Stimulated activated CD8-positive, alpha-beta memory T cell treated with anti-CD3 and anti-CD28 coated beads, Interleukin-12 subunit alpha, Interleukin-12 subunit beta, amount 100 ng/mL, for 24 hours (primary cell): Measurements from ENCODE around the gene WWOX.
"Not testable (repeated sequence)": the region's sequence is repeated elsewhere in the genome, so short reads cannot be mapped to it uniquely, and the experiment has no call there.

Experiments
- DNase-seq: peaks from one replicate; pipeline ENCODE4 v3.0.0-alpha.2; 2020; ENCODE audit errors: extremely low read depth

The WWOX gene

DNA sequence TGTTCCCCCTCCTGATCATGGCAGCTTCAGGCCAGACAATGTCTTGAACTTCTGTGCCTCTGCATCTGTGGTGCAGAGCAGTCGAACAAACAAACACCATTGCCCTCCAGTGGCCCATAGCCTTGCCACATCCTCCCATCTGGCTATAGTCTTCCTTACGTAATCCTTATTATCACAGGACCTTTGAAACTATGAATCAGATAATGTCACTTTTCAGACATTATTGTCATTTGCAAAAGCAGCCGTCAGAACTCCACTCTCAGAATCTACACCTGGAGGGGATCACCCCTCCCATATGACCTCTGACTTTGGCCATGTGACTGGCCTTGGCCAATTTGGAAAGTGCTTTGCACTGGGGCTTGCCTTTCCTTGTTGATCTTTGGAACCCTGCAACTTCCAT, 1113.8 kb downstream of the WWOX start:
- no peak for DNase-seq

DNA sequence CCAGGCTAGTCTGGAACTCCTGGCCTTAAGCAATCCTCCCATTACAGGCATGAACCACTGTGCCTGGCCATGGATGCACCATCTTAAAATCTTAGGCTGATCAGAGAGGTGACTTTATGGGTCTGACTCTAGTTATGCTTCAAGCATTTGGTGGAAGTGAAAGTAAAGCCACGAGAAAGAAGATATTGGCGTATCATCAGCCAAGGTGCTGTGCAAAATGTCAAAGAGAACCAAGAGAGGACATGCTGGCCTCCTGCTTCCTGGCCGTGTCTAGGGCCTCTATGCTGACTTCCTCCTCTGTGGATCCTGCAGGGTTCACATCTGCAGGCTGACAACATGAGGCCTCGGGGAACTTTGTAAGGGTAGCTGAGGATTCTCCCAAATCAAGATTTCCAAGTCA, 1115.8 kb downstream of the WWOX start:
- no peak for DNase-seq

- DNase-seq: no peak
These were observed 1118.0 kb downstream of the WWOX start for GRCh38 chr16:79217375-79218011.

DNA sequence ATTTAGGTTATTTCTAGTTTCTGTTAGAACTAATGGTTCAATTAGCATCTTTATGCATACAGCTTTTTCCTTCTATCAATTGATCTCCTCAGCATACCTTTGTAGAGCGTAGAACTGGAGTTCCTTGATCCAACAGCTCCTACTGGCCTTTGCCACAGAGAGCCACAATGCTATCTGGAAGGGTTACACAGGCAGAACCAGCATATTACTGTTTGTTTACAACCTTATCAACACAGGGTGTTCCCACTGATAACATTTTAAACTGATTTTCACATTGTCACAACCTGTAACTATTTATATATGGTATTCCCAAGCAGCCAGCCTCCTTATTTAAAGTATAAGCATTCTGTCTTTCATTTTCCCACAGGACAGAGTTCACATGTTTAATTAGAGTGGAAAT, 1118.9 kb downstream of the WWOX start:
- DNase-seq: no peak

DNA sequence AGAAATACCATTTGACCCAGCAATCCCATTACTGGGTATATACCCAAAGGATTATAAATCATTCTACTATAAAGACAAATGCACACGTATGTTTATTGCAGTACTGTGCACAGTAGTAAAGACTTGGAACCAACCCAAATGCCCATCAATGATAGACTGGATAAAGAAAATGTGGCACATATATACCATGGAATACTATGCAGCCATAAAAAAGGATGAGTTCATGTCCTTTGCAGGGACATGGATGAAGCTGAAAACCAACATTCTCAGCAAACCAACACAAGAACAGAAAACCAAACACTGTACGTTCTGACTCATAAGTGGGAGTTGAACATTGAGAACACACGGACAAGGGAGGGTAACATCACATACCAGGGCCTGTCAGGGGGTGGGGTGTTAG, 1126.5 kb downstream of the WWOX start:
- not testable (repeated sequence) for DNase-seq

DNA sequence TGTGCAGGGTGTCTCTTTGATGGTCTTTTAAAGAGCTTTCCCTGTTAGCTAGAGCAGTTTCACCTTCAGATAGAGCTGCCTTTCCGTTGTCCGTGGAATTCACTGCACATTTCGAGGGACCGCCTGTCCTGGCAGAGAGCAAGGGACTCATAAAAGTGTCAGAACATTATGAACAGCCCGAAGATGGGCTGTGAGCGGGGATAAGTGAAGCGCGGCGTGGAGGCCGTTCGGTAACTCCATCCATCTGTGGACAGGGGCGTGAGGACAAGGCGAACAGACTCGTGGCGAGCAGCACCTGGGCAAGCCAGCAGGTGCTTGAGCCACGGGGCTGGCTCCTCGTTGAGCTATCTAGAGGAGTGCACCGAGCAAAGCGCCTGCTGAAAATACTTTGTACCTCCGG, 1129.9 kb downstream of the WWOX start:
- DNase-seq: no peak

- not testable (repeated sequence) for DNase-seq
These were observed 1146.2 kb downstream of the WWOX start for GRCh38 chr16:79245700-79246099.

DNA sequence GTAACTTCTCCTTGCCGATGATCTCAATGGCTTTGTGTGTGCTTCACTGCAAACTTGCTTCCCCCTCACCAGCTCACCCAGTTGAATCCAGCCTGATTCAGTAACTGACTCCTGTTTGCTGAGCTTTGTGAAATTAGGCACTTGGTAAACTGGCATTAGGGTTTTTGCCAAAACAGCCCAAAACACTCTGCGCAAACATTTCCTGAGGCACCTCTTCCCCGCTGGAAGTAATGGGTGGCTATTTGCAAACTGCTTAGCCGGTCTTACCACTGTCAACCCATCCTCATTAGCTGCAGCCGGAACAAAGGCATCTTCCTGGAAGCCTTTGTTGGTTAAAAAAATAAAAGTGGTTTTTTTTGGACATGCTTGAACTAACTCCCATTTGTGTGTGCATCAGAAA, 1147.9 kb downstream of the WWOX start:
- no peak for DNase-seq

DNA sequence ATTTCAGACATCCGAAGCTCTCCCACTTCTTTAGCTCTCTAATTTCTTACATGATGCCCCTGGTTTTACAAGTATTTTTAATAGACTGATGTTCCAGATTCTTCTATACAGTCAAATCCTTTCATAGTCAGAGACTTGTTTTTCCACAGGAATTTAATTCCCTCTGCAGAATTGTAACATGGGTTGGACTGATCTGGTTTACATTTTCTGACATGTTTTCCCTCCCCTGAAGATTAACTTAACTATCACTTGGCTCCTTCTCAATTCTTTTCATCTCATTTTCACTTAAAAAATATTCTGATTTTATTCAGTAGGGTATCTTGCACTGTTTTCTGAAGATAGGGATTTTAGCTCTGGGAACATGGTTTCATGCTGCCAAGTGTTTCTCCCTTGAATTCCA, 1148.9 kb downstream of the WWOX start:
- DNase-seq: no peak

DNA sequence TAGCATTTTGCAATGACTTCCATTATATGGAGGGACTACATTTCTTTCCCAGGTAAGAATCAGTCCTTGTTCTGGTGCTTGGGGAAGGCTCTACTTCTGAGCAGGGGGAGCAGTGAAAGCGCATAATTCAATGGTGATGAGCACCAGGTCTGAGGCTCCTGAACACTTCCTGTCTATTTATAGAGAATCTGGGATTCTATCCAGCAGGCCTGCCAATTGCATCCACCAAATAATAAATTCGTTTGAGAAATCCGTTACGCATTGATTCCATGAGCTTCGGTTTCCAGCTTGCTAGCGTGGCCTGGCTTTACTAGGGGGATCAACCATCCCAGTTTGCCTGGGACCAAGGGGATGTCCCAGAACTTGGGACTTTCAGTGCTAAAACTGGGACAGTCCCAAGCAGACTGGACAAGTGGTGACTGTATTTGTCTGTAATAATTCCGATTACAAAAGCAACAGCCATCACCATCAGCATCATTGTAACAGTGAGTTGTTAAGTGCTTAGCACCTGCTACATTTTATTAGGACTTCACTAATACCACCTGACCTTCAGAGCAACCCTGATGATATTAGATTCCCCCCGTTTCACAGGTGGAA, 1151.1 kb downstream of the WWOX start:
- DNase-seq: no peak

DNA sequence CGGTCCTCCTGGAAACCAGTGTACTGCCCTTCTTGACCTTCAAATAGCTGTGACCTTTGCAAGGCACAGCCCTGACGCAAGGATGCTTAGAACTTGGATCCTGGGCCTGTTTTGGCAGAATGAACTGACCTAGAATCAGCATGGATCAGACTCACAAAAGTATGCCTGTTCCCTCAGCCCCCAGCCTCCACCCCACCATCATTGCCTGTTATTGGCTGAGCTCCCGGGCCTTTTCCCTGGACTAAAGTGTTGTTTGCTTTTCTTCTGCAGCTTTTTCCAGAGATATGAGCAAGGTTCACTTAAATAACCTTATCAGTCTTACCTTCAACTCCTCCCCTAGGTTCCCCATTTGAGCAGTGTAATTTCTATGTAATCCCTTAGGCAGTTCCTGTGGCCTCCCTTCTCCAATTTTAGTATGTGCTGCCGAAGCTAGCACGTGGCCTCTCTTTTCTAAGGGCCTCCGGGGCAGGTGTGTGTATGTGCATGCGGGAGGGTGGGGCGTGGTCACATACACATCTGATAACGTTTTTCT, 1153.7 kb downstream of the WWOX start:
- DNase-seq: no peak

DNA sequence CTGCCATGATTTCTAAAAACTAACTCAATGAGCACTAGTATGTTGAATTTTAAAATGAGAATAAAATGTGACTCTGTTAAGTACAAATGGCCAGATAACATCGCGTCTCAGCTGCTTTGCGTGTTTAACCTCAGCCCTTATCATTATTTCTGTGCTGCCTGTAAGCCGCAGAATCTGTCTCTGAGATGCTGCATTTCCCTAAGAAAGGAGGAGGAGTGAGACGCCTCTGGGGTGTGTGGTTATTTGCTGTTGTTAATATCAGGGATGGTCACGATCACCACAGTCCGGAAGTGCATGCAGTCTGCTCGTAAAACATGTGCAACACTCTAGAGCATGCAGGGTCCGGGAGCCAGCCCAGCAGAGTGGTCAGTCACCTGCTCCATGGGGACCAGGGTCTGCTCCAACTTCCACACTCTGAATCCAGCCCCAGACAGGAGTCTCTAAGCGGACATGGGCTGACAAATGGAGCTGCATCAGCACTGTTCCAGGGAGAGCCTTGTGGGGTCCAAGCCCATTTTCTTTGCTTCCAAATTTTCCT, 1158.6 kb downstream of the WWOX start:
- no peak for DNase-seq

- DNase-seq: not testable (repeated sequence)
These were observed 1161.4 kb downstream of the WWOX start for GRCh38 chr16:79260890-79261289.

DNA sequence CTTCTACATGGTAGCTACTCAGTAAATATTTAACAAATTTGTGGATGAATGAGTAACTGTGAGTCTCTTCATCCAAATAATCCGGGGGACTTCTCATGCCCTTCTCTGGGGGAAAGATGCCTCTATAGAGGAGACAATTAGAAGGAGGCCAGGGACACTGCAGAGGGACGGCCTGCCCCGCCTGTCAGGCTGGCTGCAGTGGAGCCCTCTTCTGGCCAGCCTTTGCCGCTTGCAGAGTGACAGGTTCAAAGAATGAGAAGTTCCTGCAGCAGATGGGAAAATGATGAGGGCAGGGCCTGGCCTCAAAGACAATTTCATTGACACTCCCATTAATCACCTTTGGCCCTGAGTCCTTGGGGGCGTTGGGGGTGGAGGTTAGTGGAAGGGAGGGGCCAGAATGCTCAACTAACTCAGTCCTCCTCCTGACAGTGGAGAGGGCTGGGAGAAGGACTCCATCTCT, 1162.1 kb downstream of the WWOX start:
- DNase-seq: no peak

- no peak for DNase-seq
These were observed 1162.6 kb downstream of the WWOX start for GRCh38 chr16:79261944-79262552.
